A673 (cell line): ENCODE results near the gene ITPKB.

ENCODE experiments used
- CTCF ChIP-seq: fragments of 300-800, 200-600 bp; sonication (generic); conservative IDR thresholded peaks from 2 replicates; pipeline ENCODE4 v1.5.1; 2017; ENCODE audit warnings: low read depth, mild to moderate bottlenecking, antibody characterized with exemption, low read length, moderate library complexity, mixed read lengths
- EZH2 ChIP-seq: fragments of 200-600 bp; sonication (generic); IDR thresholded peaks from 2 replicates; pipeline ENCODE4 v1.6.1; 2017; ENCODE audit warnings: borderline replicate concordance, low read depth, mild to moderate bottlenecking, mixed read lengths, antibody characterized with exemption, low read length; ENCODE audit not compliant: poor library complexity, severe bottlenecking

- no peak for TF ChIP-seq CTCF
- no peak for TF ChIP-seq EZH2
Measured at GRCh38 chr1:226684026-226684425, 55.1 kb downstream of the ITPKB start.
